Prostate gland (tissue), 2 donors: ENCODE measurements around the gene AIPL1. TPM values are rescaled to one million over a fixed set of nuclear protein-coding genes. Genes with fewer than 3 reads are reported as not detected.

Source experiments
- DNase-seq: peaks from one replicate; pipeline ENCODE4 v3.0.0-alpha.2; 2019; ENCODE audit warnings: low spot score
- H3K27ac ChIP-seq, 2 donors: fragments of 200-600 bp; sonication (generic); 2 replicates each; pipeline ENCODE4 v1.5.1; 2017 to 2019
- H3K27me3 ChIP-seq: fragments of 200-600 bp; sonication (generic); replicated peaks from 2 replicates; pipeline ENCODE4 v1.5.1; 2019; ENCODE audit not compliant: insufficient read depth
- H3K36me3 ChIP-seq, 2 donors: fragments of 200-600 bp; sonication (generic); 1 replicate in 1 of 2; 2 replicates in 1 of 2; pipeline versions ENCODE4 v1.5.1 to v1.8.1; 2017 to 2019
- H3K4me1 ChIP-seq: fragments of 200-600 bp; sonication (generic); replicated peaks from 2 replicates; pipeline ENCODE4 v1.5.1; 2019
- H3K4me3 ChIP-seq, 2 donors: fragments of 200-600 bp; sonication (generic); 2 replicates each; pipeline ENCODE4 v1.5.1; 2017 to 2019
- H3K9me3 ChIP-seq: fragments of 200-600 bp; sonication (generic); 2 replicates; pipeline ENCODE4 v1.5.1; 2017
- POLR2A ChIP-seq: fragments of 450-650 bp; IDR thresholded peaks from one replicate; pipeline ENCODE4 v1.6.1; 2016; ENCODE audit warnings: antibody characterized with exemption, mild to moderate bottlenecking
- POLR2AphosphoS5 ChIP-seq: sonication (generic); formaldehyde crosslinking; IDR thresholded peaks from one replicate; pipeline ENCODE4 v1.6.1; 2017; ENCODE audit warnings: antibody characterized with exemption
- WGBS: methylation state at CpG from one replicate; pipeline ENCODE4 v1.1.5; 2018; 5-methylcytosine and 5-hydroxymethylcytosine counted together
- intact Hi-C: fragments of 100-400 bp; cut with DNase I; formaldehyde crosslinking; loops from one replicate; pipeline ENCODE4 v1.14.2; 2022
- total RNA-seq, 2 donors: library from RNA; depleted of rRNA; stranded (reverse); fragments of >200 nt; gene quantifications; one replicate each; pipeline ENCODE4 v1.1.0, GENCODE V29; 2016
- TF ChIP-seq, protein P1 (sequence below), 4 experiments: fragments of 200-600 bp in 2 of 4; fragments of 450-650 bp in 2 of 4; sonication (generic) in 2 of 4; IDR thresholded peaks; 1 replicate in 3 of 4; 2 replicates in 1 of 4; pipeline ENCODE4 v1.5.1; 2016 to 2019; ENCODE audit warnings: antibody characterized with exemption in 4 of 4, mild to moderate bottlenecking in 2 of 4, moderate library complexity in 2 of 4

Gene AIPL1
- total RNA-seq, 2 donors from 2014 or later = not detected

- Histone ChIP-seq H3K27ac (no peak overlapping the region), H3K4me1 (no peaks in the 10 kb centered on the region), H3K36me3 (no peaks in the 10 kb centered on the region), H3K4me3 (no peak overlapping the region), H3K27me3 (no peaks in the 10 kb centered on the region), H3K9me3 (no peaks in the 10 kb centered on the region)
- TF ChIP-seq POLR2AphosphoS5 (no peak), POLR2A (no peak)
- TF ChIP-seq, protein P1, sequence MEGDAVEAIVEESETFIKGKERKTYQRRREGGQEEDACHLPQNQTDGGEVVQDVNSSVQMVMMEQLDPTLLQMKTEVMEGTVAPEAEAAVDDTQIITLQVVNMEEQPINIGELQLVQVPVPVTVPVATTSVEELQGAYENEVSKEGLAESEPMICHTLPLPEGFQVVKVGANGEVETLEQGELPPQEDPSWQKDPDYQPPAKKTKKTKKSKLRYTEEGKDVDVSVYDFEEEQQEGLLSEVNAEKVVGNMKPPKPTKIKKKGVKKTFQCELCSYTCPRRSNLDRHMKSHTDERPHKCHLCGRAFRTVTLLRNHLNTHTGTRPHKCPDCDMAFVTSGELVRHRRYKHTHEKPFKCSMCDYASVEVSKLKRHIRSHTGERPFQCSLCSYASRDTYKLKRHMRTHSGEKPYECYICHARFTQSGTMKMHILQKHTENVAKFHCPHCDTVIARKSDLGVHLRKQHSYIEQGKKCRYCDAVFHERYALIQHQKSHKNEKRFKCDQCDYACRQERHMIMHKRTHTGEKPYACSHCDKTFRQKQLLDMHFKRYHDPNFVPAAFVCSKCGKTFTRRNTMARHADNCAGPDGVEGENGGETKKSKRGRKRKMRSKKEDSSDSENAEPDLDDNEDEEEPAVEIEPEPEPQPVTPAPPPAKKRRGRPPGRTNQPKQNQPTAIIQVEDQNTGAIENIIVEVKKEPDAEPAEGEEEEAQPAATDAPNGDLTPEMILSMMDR (IDR thresholded peaks at IDR 0.05) = no peak
- intact Hi-C loops = no loop called here
- 77% methylated on average over 25 of the region's 25 CpGs for whole genome bisulfite sequencing
- DNase-seq = no peak
Observed at GRCh38 chr17:6426356-6427101, 8.4 kb downstream of the AIPL1 start.

GRCh38 chr17:6425407-6425806, 9.5 kb downstream of the AIPL1 start:
- H3K27me3 ChIP-seq = no peaks in the 10 kb centered on the region
- H3K4me3 ChIP-seq = no peak overlapping the region
- no peaks in the 10 kb centered on the region for H3K9me3 ChIP-seq
- no peaks in the 10 kb centered on the region for H3K36me3 ChIP-seq
- no peak for DNase-seq
- intact Hi-C loops = no loop called here
- H3K4me1 ChIP-seq = no peaks in the 10 kb centered on the region
- no peak overlapping the region for H3K27ac ChIP-seq
- no peak for TF ChIP-seq POLR2AphosphoS5
- TF ChIP-seq, protein P1 (IDR thresholded peaks at IDR 0.05) = no peak
- TF ChIP-seq POLR2A = no peak
- 85% methylated on average over 12 of the region's 18 CpGs for WGBS

GRCh38 chr17:6423931-6424330, 11.0 kb downstream of the AIPL1 start:
- DNase-seq = no peak
- intact Hi-C loops = loop anchor here (2.0 kb wide), 1 partner anchor 835 kb away; no protein-coding TSS in a partner anchor
- Histone ChIP-seq H3K4me3 (no peak overlapping the region), H3K36me3 (no peaks in the 10 kb centered on the region), H3K27ac (no peak overlapping the region), H3K27me3 (no peaks in the 10 kb centered on the region), H3K9me3 (no peaks in the 10 kb centered on the region), H3K4me1 (no peaks in the 10 kb centered on the region)
- TF ChIP-seq POLR2A = no peak
- TF ChIP-seq POLR2AphosphoS5 = no peak
- TF ChIP-seq, protein P1 (IDR thresholded peaks at IDR 0.05) = no peak
- 78% methylated on average over 14 of the region's 14 CpGs for WGBS

DNA sequence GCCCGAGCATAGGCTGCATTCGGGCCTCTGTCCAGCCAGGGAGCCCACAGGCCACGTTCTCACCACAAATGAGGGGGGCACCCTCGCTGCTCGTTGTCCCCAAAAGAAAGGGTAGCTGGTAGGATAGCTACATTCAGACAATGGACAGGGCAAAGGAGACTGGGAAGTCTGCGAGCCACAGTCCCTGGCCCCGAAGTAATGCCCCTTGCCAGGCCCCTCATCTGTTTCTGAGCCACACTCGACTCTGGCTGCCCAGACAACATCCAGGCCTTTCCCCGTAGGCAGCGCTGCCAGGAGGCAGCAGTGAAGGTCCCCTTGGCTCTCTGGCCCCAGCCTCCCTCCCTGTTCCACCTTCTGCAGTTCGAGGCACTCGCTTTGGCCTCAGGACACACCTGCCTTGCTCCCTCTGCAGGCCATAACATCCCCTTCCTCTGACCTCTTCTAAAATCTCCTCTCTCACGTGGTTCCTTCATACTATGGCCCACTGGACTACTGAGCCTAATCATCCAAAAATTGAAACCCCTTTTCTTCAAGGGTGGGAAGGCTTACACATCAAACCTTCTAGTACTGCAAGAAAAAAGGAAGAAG, 12.2 kb downstream of the AIPL1 start:
- Histone ChIP-seq H3K36me3 (no peaks in the 10 kb centered on the region), H3K4me3 (no peak overlapping the region), H3K9me3 (no peaks in the 10 kb centered on the region), H3K27ac (no peak overlapping the region), H3K4me1 (no peaks in the 10 kb centered on the region), H3K27me3 (no peaks in the 10 kb centered on the region)
- no peak for TF ChIP-seq POLR2A
- TF ChIP-seq, protein P1 (IDR thresholded peaks at IDR 0.05) = no peak
- no peak for TF ChIP-seq POLR2AphosphoS5
- no peak for DNase-seq
- WGBS = 62% methylated on average over 13 of the region's 13 CpGs
- intact Hi-C loops = loop anchor here (2.0 kb wide), 1 partner anchor 834 kb away; no protein-coding TSS in a partner anchor
